Measurements from ENCODE around the gene CAP2.
"Not testable (repeated sequence)": the region's sequence is repeated elsewhere in the genome, so short reads cannot be mapped to it uniquely, and the experiment has no call there.

Gene CAP2

GRCh38 chr6:17397764-17398194 is 4.4 kb downstream of the CAP2 start:
- DNase-seq: no peak

- DNase-seq: not testable (repeated sequence)
Observed at GRCh38 chr6:17405181-17405943, 12.0 kb downstream of the CAP2 start.

- no peak for DNase-seq
Observed at GRCh38 chr6:17405944-17406245, 12.5 kb downstream of the CAP2 start.

GRCh38 chr6:17408081-17408480 is 14.7 kb downstream of the CAP2 start:
- DNase-seq: no peak

GRCh38 chr6:17410281-17410680 is 16.9 kb downstream of the CAP2 start:
- DNase-seq: no peak

GRCh38 chr6:17413313-17413750 is 19.9 kb downstream of the CAP2 start:
- DNase-seq: no peak

- not testable (repeated sequence) for DNase-seq
Observed at GRCh38 chr6:17414395-17414794, 21.0 kb downstream of the CAP2 start.

- no peak for DNase-seq
Observed at GRCh38 chr6:17415321-17415720, 21.9 kb downstream of the CAP2 start.

GRCh38 chr6:17416806-17417205 is 23.4 kb downstream of the CAP2 start:
- no peak for DNase-seq

GRCh38 chr6:17417817-17418216 is 24.4 kb downstream of the CAP2 start:
- no peak for DNase-seq

- no peak for DNase-seq
Observed at GRCh38 chr6:17418281-17419188, 25.1 kb downstream of the CAP2 start.

- DNase-seq: no peak
Observed at GRCh38 chr6:17419189-17419575, 25.8 kb downstream of the CAP2 start.

- DNase-seq: no peak
Observed at GRCh38 chr6:17420368-17420767, 27.0 kb downstream of the CAP2 start.

GRCh38 chr6:17421406-17421805 is 28.0 kb downstream of the CAP2 start:
- DNase-seq: no peak

GRCh38 chr6:17423026-17423425 is 29.6 kb downstream of the CAP2 start:
- no peak for DNase-seq

- DNase-seq: no peak
Observed at GRCh38 chr6:17427062-17427461, 33.7 kb downstream of the CAP2 start.

GRCh38 chr6:17427617-17428016 is 34.2 kb downstream of the CAP2 start:
- no peak for DNase-seq

- DNase-seq: not testable (repeated sequence)
Observed at GRCh38 chr6:17428595-17429120, 35.3 kb downstream of the CAP2 start.

GRCh38 chr6:17429383-17430061 is 36.1 kb downstream of the CAP2 start:
- no peak for DNase-seq

- DNase-seq: no peak
Observed at GRCh38 chr6:17431581-17431980, 38.2 kb downstream of the CAP2 start.

GRCh38 chr6:17432356-17432755 is 39.0 kb downstream of the CAP2 start:
- DNase-seq: no peak

- no peak for DNase-seq
Observed at GRCh38 chr6:17439243-17439993, 46.0 kb downstream of the CAP2 start.

- DNase-seq: not testable (repeated sequence)
Observed at GRCh38 chr6:17440811-17441210, 47.4 kb downstream of the CAP2 start.

All from activated T-cell treated with anti-CD3 and anti-CD28 coated beads, Interleukin-2, amount 50 U/mL, for 48 hours (primary cell).